Measurements from ENCODE around the gene TLDC2.
"Not testable (repeated sequence)": the region's sequence is repeated elsewhere in the genome, so short reads cannot be mapped to it uniquely, and the experiment has no call there.

TLDC2 gene

DNA sequence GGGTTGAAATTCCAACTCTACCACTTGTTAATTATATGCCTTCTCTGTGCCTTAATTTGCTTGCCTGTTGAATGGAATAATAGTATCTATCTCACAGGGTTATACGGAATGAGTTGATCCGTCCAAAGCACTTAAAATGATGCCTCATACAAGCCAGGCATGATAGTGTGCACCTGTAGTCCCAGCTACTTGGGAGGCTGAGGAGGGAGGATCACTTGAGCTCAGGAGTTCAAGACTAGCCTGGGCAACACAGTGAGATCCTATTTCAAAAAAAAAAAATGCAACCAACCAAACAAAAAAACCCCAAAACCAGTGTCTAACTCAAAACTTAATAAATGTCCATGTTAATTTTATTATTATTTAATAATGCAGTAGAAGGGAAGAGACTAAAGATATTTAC, 40.3 kb downstream of the TLDC2 start:
- DNase-seq = no peak

GRCh38 chr20:36917240-36917639, 41.3 kb downstream of the TLDC2 start:
- DNase-seq = no peak

DNA sequence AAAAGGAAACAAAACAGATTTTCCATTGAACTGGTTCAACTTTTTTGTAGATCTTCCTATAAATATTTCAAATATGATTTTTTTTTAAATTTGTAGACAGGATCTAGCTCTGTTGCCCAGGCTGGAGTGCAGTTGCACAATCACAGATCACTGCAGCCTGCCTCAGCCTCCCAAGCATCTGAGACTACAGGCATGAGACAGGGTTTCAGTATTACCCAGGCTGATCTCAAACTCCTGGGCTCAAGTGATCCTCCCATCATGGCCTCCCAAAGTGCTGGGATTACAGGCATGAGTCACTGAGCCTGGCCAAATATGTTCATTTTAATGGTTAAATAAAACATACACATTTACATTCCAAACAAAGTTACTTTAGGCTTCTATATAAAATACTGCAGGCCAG, 42.0 kb downstream of the TLDC2 start:
- DNase-seq = no peak

- peak in 1 of 2 experiments; percentile 59 for DNase-seq
Measured at GRCh38 chr20:36919715-36920333, 43.9 kb downstream of the TLDC2 start.

- no peak for DNase-seq
Measured at GRCh38 chr20:36920334-36920730, 44.4 kb downstream of the TLDC2 start.

- DNase-seq = no peak
Measured at GRCh38 chr20:36924167-36925045, 48.5 kb downstream of the TLDC2 start.

- no peak for DNase-seq
Measured at GRCh38 chr20:36925234-36925633, 49.3 kb downstream of the TLDC2 start.

- no peak for DNase-seq
Measured at GRCh38 chr20:36926653-36927200, 50.8 kb downstream of the TLDC2 start.

DNA sequence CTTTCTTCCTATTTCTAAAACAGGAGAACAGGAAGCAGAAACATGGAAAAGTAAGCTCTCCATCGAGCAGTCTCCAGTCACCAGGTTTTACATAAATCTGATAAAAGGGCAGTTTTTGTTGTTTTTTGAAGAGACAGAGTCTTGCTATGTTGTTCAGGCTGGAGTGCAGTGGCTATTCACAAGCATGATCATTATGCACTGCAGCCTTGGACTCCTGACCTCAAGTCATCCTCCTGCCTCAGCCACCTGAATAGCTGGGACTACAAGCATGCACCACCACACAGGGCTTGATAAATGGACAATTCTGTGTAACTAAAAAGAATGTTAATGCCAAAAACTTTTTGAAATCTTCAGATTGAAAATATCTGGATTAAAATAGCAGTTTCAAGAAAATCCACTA, 51.8 kb downstream of the TLDC2 start:
- no peak for DNase-seq

- no peak for DNase-seq
Measured at GRCh38 chr20:36929290-36929689, 53.4 kb downstream of the TLDC2 start.

- no peak for DNase-seq
Measured at GRCh38 chr20:36929691-36930090, 53.8 kb downstream of the TLDC2 start.

DNA sequence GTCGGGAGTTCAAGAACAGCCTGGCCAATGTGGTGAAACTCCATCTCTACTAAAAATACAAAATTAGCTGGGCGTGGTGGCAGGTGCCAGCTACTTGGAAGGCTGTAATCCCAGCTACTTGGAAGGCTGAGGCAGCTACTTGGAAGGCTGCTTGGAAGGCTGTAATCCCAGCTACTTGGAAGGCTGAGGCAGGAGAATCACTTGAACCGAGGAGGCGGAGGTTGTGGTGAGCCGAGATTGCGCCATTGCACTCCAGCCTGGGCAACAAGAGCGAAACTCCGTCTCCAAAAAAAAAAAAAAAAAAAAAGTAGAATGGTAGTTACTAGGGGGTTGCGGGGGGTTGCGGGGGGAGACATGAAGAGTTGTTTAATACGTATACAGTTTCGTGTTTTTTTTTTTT, 56.1 kb downstream of the TLDC2 start:
- DNase-seq = not testable (repeated sequence)

DNA sequence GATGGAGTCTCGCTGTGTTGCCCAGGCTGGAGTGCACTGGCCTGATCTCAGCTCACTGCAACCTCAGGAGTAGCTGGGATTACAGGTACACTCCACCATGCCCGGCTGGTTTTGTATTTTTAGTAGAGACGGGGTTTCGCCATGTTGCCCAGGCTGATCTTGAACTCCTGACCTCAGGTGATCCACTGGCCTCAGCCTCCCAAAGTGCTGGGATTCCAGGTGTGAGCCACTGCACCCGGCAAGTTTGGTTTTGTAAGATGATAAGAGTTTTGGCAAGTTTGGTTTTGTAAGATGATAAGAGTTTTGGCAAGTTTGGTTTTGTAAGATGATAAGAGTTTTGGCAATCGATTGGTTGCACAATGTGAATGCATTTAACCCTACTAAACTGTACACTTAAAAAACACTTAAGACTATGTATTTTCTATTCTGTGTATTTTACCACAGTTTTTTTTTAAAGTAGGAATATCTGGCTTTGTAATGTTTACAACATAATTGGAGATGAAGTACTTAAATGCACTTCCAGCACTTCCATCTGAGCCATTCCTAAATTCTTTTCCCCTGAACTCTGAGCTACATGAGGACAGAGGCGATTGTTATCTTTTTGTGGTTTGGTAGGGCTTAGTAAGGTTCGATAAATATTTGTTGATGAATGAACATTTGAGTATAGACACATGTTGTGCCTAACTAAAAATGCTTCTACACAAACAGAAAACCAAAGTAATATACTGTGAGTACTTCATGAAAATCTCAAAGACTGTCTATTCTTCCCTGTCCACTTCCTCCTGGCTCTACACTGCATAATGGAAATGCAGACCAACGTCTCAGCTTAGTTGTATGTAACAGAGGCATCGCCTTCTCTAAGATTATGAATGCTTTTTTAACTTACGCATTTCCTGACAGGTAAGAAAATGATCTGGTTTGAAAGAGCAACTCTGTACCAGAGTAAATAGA, 56.8 kb downstream of the TLDC2 start:
- DNase-seq = no peak

DNA sequence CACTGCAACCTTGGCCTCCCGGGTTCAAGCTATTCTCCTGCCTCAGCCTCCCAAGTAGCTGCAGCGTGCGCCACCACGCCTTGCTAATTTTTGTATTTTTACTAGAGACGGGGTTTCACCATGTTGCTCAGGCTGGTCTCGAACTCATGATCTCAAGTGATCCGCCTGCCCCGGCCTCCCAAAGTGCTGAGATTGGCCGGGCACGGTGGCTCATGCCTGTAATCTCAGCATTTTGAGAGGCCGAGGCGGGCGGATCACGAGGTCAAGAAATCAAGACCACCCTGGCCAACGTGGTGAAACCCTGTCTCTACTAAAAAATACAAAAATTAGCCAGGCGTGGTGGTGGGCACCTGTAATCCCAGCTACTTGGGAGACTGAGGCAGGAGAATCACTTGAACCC, 57.6 kb downstream of the TLDC2 start:
- DNase-seq = not testable (repeated sequence)

- no peak for DNase-seq
Measured at GRCh38 chr20:36936341-36936740, 60.4 kb downstream of the TLDC2 start.

- not testable (repeated sequence) for DNase-seq
Measured at GRCh38 chr20:36936761-36937401, 60.9 kb downstream of the TLDC2 start.

- no peak for DNase-seq
Measured at GRCh38 chr20:36937402-36937770, 61.4 kb downstream of the TLDC2 start.

- no peak for DNase-seq
Measured at GRCh38 chr20:36941401-36941835, 65.5 kb downstream of the TLDC2 start.

All from NCI-H1930 (cell line).